Measurements from ENCODE around the gene SLAMF1.

The SLAMF1 gene

GRCh38 chr1:160674415-160674814 is 27.6 kb upstream of the SLAMF1 start:
- Histone ChIP-seq H3K4me3 (ENCODE audit: extremely low read depth, insufficient read depth, low read length, poor library complexity, severe bottlenecking) (no peak overlapping the region), H3K4me1 (ENCODE audit: control insufficient read depth, insufficient read depth, low read length, poor library complexity, severe bottlenecking) (no peaks in the 10 kb centered on the region), H3K27ac (ENCODE audit: low read depth, low read length, severe bottlenecking) (no peak overlapping the region), H3K36me3 (ENCODE audit: control insufficient read depth, insufficient read depth, low read length) (no peaks in the 10 kb centered on the region), H3K9me3 (ENCODE audit: control insufficient read depth, low read length) (no peaks in the 10 kb centered on the region)
- 83 to 100% methylated on average over 1 to 2 of the region's 2 CpGs for WGBS, 2 experiments (ENCODE audit: insufficient coverage in 2 of 2)

- H3K4me3 ChIP-seq (ENCODE audit: extremely low read depth, insufficient read depth, low read length, poor library complexity, severe bottlenecking): no peak overlapping the region
- H3K27ac ChIP-seq (ENCODE audit: low read depth, low read length, severe bottlenecking): no peak overlapping the region
- H3K4me1 ChIP-seq (ENCODE audit: control insufficient read depth, insufficient read depth, low read length, poor library complexity, severe bottlenecking): no peaks in the 10 kb centered on the region
- H3K36me3 ChIP-seq (ENCODE audit: control insufficient read depth, insufficient read depth, low read length): no peaks in the 10 kb centered on the region
- WGBS, 2 experiments (ENCODE audit: insufficient coverage in 2 of 2): 93 to 100% methylated on average over 1 to 3 of the region's 6 CpGs
- H3K9me3 ChIP-seq (ENCODE audit: control insufficient read depth, low read length): no peaks in the 10 kb centered on the region
Observed at GRCh38 chr1:160672789-160673695, 26.2 kb upstream of the SLAMF1 start.

GRCh38 chr1:160671603-160672517 is 25.0 kb upstream of the SLAMF1 start:
- Histone ChIP-seq H3K36me3 (ENCODE audit: control insufficient read depth, insufficient read depth, low read length) (no peaks in the 10 kb centered on the region), H3K4me3 (ENCODE audit: extremely low read depth, insufficient read depth, low read length, poor library complexity, severe bottlenecking) (no peak overlapping the region), H3K27ac (ENCODE audit: low read depth, low read length, severe bottlenecking) (no peak overlapping the region), H3K9me3 (ENCODE audit: control insufficient read depth, low read length) (no peaks in the 10 kb centered on the region), H3K4me1 (ENCODE audit: control insufficient read depth, insufficient read depth, low read length, poor library complexity, severe bottlenecking) (no peaks in the 10 kb centered on the region)
- WGBS, 2 experiments (ENCODE audit: insufficient coverage in 2 of 2): 8% methylated on average over 2 of the region's 3 CpGs; no CpG with 5 or more reads in 1 of the 2 experiments

- WGBS, 2 experiments (ENCODE audit: insufficient coverage in 2 of 2): 83 to 96% methylated on average over 2 of the region's 4 CpGs
- Histone ChIP-seq H3K9me3 (ENCODE audit: control insufficient read depth, low read length) (no peaks in the 10 kb centered on the region), H3K36me3 (ENCODE audit: control insufficient read depth, insufficient read depth, low read length) (no peaks in the 10 kb centered on the region), H3K4me1 (ENCODE audit: control insufficient read depth, insufficient read depth, low read length, poor library complexity, severe bottlenecking) (peaks cover 3% of the 10 kb centered on the region), H3K4me3 (ENCODE audit: extremely low read depth, insufficient read depth, low read length, poor library complexity, severe bottlenecking) (no peak overlapping the region), H3K27ac (ENCODE audit: low read depth, low read length, severe bottlenecking) (no peak overlapping the region)
Observed at GRCh38 chr1:160670701-160671100, 23.9 kb upstream of the SLAMF1 start.

- WGBS, 2 experiments (ENCODE audit: insufficient coverage in 2 of 2): 97 to 100% methylated on average over 6 to 7 of the region's 20 CpGs
- Histone ChIP-seq H3K4me3 (ENCODE audit: extremely low read depth, insufficient read depth, low read length, poor library complexity, severe bottlenecking) (no peak overlapping the region), H3K36me3 (ENCODE audit: control insufficient read depth, insufficient read depth, low read length) (no peaks in the 10 kb centered on the region), H3K27ac (ENCODE audit: low read depth, low read length, severe bottlenecking) (no peak overlapping the region), H3K9me3 (ENCODE audit: control insufficient read depth, low read length) (no peaks in the 10 kb centered on the region), H3K4me1 (ENCODE audit: control insufficient read depth, insufficient read depth, low read length, poor library complexity, severe bottlenecking) (peaks cover 6% of the 10 kb centered on the region)
Observed at GRCh38 chr1:160669802-160670201, 23.0 kb upstream of the SLAMF1 start.

- no peak overlapping the region for H3K27ac ChIP-seq (ENCODE audit: low read depth, low read length, severe bottlenecking)
- H3K9me3 ChIP-seq (ENCODE audit: control insufficient read depth, low read length): no peaks in the 10 kb centered on the region
- H3K4me3 ChIP-seq (ENCODE audit: extremely low read depth, insufficient read depth, low read length, poor library complexity, severe bottlenecking): no peak overlapping the region
- peaks cover 6% of the 10 kb centered on the region for H3K4me1 ChIP-seq (ENCODE audit: control insufficient read depth, insufficient read depth, low read length, poor library complexity, severe bottlenecking)
- H3K36me3 ChIP-seq (ENCODE audit: control insufficient read depth, insufficient read depth, low read length): no peaks in the 10 kb centered on the region
Observed at GRCh38 chr1:160669276-160669675, 22.4 kb upstream of the SLAMF1 start.

- no peak overlapping the region for H3K27ac ChIP-seq (ENCODE audit: low read depth, low read length, severe bottlenecking)
- 90 to 100% methylated on average over 1 to 2 of the region's 2 CpGs for WGBS, 2 experiments (ENCODE audit: insufficient coverage in 2 of 2)
- no peak overlapping the region for H3K4me3 ChIP-seq (ENCODE audit: extremely low read depth, insufficient read depth, low read length, poor library complexity, severe bottlenecking)
- peaks cover 6% of the 10 kb centered on the region for H3K4me1 ChIP-seq (ENCODE audit: control insufficient read depth, insufficient read depth, low read length, poor library complexity, severe bottlenecking)
- H3K9me3 ChIP-seq (ENCODE audit: control insufficient read depth, low read length): no peaks in the 10 kb centered on the region
- H3K36me3 ChIP-seq (ENCODE audit: control insufficient read depth, insufficient read depth, low read length): no peaks in the 10 kb centered on the region
Observed at GRCh38 chr1:160667896-160668295, 21.1 kb upstream of the SLAMF1 start.

- 60 to 68% methylated on average over 2 to 3 of the region's 3 CpGs for WGBS, 2 experiments (ENCODE audit: insufficient coverage in 2 of 2)
- Histone ChIP-seq H3K27ac (ENCODE audit: low read depth, low read length, severe bottlenecking) (peak overlapping the region; percentile 51), H3K4me3 (ENCODE audit: extremely low read depth, insufficient read depth, low read length, poor library complexity, severe bottlenecking) (no peak overlapping the region)
Observed at GRCh38 chr1:160666079-160666442, 19.2 kb upstream of the SLAMF1 start.

GRCh38 chr1:160665330-160666078 is 18.7 kb upstream of the SLAMF1 start:
- no peaks in the 10 kb centered on the region for H3K9me3 ChIP-seq (ENCODE audit: control insufficient read depth, low read length)
- 13 to 51% methylated on average over 2 to 3 of the region's 6 CpGs for WGBS, 2 experiments (ENCODE audit: insufficient coverage in 2 of 2)
- no peaks in the 10 kb centered on the region for H3K36me3 ChIP-seq (ENCODE audit: control insufficient read depth, insufficient read depth, low read length)
- peaks cover 6% of the 10 kb centered on the region for H3K4me1 ChIP-seq (ENCODE audit: control insufficient read depth, insufficient read depth, low read length, poor library complexity, severe bottlenecking)
- H3K27ac ChIP-seq (ENCODE audit: low read depth, low read length, severe bottlenecking): peak overlapping the region; percentile 57
- H3K4me3 ChIP-seq (ENCODE audit: extremely low read depth, insufficient read depth, low read length, poor library complexity, severe bottlenecking): no peak overlapping the region

More at GRCh38 chr1:160666079-160666442, 19.2 kb upstream of the SLAMF1 start:
- no peaks in the 10 kb centered on the region for H3K9me3 ChIP-seq (ENCODE audit: control insufficient read depth, low read length)
- H3K4me1 ChIP-seq (ENCODE audit: control insufficient read depth, insufficient read depth, low read length, poor library complexity, severe bottlenecking): peaks cover 6% of the 10 kb centered on the region
- H3K36me3 ChIP-seq (ENCODE audit: control insufficient read depth, insufficient read depth, low read length): no peaks in the 10 kb centered on the region

GRCh38 chr1:160664573-160665051 is 17.8 kb upstream of the SLAMF1 start:
- H3K9me3 ChIP-seq (ENCODE audit: control insufficient read depth, low read length): peaks cover 3% of the 10 kb centered on the region
- no peaks in the 10 kb centered on the region for H3K36me3 ChIP-seq (ENCODE audit: control insufficient read depth, insufficient read depth, low read length)
- no peak overlapping the region for H3K27ac ChIP-seq (ENCODE audit: low read depth, low read length, severe bottlenecking)
- WGBS, 2 experiments (ENCODE audit: insufficient coverage in 2 of 2): 100% methylated on average over 1 of the region's 3 CpGs; no CpG with 5 or more reads in 1 of the 2 experiments
- peaks cover 6% of the 10 kb centered on the region for H3K4me1 ChIP-seq (ENCODE audit: control insufficient read depth, insufficient read depth, low read length, poor library complexity, severe bottlenecking)
- H3K4me3 ChIP-seq (ENCODE audit: extremely low read depth, insufficient read depth, low read length, poor library complexity, severe bottlenecking): no peak overlapping the region

Measured in mesodermal cell (in vitro differentiated cells).